ENCODE measurements around the gene DENND4A.

Gene DENND4A

DNA sequence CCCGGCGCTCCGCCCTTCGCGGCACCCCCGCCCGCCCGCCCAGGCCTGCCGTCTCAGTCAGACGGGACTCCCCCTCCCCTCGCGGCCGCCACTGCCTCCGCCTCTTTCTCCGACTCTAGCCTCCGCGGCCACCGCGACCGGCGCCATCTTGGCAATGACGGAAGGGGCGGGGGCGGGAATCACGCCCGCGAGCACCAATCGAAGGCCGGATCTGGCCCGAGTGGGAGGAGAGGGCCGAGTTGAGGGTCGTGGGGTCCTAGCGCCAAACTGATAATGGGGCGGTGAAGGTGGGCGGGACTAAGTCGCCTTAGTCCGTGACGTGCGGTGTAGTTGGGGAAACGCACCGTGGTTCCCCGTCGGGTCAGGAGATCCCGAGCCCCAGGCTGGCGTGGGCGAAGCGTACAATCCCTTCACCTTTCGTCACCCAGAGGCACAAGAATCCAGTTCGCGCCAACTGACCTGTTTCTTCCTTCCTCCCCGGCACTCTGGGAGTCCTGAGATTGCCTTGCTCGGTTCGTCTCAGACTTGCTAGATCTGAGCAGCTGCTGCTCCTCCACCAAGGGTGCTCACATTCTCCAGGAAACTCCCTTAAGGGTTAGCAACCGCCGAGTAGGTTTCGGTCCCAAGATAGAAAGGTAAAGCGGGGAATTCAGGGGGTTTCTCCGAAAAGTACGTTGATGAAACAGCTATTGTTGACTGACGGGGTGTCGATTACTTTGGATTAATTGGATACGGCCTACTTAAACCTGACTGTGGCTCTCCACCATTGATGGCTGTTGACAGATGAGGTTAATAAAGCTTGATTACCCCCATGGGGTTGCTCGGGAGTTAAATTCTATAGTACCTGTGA is at the start of gene DENND4A:
Gene DENND4A (minus strand): TSS at position 156 of the 850 bp plus-strand sequence. CDS start 35,843 bp downstream, outside the sequence.
- peak; percentile 97 for DNase-seq

DNA sequence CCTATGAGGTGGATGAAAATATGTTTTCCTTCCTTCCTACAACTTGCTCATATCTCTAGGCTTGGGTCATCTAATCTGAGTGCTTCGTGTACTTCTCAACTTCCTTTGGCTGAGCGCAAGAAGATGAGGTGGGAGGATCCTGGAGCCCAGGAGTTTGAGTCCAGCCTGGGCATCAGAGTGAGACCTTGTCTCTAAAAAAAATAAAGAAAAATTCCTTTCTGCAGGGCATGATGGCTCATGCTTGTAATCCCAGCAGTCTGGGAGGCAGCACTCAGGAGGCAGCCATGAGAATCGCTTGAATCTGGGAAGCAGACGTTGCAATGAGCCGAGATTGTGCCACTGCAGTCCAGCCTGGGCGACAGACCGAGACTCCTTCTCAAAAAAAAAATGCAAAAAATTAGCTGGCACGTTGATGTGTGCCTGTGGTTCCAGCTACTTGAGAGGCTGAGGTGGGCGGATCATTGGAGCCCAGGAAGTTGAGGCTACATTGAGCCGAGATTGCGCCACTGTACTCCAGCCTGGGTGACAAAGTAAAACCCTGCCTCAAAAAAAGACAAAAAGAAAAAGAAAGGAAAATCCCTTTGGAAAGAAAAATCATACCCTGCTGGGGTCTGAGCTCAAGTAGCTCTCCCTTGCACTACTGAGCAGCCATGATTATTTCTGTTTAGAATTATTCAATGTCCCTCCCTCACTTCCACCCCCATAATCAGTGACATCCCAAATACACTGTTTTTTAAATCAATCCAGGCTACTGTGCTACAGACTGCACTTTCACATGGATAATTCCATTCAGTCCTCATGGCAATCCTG is 49.2 kb upstream of the DENND4A start:
- DNase-seq: no peak

DNA sequence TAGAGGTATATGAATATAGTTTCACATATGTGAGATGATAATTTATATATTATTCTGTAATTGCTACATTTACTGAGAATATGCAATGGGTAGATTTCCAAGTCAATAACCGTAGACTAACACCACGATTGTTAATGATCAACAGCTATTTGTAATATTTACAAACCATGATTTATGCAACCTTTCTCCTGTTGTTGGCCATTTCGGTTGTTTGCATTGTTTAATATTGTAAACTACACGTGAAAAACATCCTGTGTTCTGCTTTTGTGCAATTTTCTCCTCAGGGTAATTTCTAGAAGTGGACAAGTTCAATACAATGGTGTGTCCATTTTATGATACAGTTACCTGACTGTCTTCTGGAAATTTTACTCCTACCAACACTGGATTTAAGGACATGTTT is 47.9 kb upstream of the DENND4A start:
- no peak for DNase-seq

DNA sequence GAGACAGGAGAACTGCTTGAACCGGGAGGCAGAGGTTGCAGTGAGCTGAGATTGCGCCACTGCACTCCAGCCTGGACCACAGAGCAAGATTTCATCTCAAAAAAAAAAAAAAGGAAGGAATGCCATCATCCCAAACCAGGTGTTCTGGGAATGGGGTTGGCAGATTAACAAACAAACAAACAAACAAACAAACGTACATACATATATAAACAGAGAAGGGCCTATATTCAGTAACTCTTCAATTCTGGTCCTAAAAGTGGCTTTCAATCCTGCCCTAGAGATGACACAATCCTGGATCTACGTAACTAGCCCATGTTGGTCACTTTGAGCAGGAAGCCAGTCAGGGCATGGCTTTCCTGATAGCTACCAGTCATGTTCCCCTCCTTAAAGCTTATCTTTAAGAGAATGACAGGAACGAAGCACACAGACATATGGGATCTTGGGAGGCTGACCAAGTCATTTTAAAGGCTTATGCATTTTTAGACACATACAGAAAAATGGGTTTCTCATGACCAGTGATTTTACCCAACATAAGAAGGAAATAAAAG is 47.3 kb upstream of the DENND4A start:
- DNase-seq: no peak

DNA sequence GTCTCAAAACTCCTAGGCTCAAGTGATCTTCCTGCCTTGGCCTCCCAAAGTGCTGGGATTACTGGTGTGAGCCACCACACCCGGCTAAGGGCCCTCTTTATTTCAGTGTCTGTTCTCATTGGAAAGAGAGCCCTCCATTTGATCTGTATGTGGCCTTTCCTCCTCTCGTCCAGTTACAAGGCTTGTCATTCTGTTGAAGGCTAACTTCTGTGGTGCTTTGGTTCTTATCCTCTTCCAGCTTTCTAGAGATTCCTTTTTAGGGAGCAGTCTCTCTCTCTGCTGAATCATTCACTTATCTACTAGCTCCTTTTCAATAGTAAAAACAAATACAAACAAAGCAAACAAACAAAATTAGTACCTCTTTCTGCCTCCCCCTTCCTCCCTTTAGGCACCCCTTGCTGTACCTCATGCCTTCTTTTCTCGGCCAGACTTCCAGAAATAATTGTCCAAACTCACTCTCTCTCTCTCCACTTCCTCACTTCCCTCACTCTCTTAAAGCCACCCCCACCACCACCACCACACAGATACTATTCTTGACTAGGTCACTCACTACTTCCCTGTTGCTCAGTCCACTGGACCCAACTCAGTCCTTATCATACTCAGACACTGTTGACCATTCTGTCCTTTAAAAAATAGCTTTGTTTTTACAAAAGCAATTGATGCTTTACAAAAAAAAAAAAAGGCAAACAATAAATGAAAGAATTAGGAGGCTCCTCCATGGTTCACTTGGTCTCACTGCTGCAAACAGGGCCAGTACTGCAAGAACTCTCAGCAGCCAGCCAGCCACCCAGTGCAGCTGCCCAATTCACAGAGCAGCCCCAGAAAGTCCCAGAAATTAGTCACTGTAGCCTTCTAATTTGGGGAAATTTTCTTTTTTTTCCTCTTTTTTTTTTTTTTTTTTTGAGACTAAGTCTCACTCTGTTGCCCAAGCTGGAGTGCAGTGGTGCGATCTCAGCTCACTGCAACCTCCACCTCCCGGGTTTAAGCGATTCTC is 45.5 kb upstream of the DENND4A start:
- DNase-seq: no peak

DNA sequence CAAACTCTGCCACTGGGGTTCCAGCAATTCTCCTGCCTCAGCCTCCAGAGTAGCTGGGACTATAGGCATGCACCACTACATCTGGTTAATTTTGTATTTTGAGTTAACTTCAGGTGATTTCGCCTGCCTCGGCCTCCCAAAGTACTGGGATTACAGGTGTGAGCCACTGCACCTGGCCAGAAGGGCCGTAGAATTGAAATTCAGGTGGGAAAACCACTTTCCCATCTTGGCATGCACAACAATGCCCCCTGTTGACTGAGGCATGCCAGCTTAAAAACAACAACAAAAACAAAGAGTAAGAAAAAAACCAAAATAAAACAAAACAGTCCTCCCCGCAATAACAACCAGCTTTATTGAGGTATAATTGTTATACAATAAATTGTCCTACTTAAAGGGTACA is 44.6 kb upstream of the DENND4A start:
- no peak for DNase-seq

DNA sequence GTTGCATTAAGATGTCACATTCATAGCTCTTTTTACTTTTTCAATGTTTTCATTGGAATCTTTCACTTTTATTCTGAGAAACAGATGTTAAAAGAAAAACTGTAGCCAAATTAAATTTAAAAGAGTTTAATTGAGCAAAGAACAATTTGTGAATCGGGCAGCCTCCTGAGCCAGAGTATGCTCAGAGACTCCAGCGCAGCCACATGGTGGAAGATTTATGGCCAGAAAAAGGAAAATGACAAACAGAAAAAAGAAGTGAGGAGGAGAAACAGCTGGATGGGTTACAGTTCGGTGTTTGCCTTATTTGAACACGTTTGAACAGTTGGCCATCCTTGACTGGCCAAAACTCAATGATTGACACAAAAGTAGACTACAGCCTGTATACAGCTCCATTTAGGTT is 43.4 kb upstream of the DENND4A start:
- DNase-seq: no peak

DNA sequence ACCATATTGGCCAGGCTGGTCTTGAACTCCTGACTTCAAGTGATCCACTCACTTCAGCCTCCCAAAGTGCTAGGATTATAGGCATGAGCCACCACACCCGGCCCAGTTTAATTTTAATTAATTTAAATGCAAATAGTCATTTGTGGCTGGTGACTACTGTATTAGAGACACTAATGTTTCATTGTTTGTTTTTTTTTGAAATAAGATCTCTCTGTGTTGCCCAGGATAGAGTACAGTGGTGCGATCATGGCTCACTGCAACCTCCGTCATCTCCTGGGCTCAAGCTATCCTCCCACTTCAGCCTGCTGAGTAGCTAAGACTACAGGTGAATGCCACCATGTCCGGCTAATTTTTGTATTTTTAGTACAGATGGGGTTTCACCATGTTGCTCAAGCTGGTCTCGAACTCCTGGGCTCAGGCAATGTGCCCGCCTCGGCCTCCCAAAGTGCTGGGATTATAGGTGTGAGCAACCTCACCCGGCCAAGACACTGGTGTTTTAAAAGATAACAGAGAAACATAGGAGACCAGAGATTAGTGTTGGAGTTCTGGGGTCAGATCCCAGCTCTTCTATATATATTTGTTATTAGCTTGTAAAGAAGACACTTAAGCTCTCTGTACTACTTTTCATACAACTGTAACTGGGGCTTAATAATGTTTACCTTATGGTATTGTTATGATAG is 42.6 kb upstream of the DENND4A start:
- no peak for DNase-seq

DNA sequence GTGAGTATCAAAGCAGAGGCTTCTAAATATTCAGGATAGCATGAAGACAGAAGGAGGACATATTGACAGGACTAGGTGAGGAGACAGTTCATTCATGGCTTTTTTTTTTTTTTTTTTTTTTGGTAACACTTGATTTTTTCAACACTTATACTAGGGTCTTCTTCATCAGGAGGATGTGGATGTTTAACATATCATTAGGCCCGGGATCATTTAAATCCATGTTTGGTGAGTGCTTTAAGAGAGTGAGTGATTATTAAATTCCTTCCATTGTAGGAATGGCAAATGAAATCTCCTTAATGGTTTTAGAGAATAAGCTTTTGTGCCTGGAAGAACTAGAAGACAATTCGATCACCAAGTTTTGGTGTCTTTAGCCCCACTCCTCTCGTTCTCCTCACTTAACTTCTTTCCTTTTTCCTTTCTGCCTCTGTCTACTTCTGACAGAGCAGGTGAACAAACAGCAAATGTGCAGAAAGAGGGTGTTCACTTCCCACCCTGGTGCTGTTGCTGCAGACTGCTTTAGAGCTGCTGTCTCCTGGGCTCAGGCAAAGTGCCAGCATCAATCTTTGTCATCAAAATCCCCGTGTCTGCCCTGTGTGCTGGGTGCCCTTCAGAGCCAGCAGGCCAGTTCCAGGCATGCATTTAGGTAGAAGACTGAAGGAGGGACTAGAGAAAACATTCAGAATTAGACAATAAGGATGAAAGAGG is 41.6 kb upstream of the DENND4A start:
- DNase-seq: no peak

DNA sequence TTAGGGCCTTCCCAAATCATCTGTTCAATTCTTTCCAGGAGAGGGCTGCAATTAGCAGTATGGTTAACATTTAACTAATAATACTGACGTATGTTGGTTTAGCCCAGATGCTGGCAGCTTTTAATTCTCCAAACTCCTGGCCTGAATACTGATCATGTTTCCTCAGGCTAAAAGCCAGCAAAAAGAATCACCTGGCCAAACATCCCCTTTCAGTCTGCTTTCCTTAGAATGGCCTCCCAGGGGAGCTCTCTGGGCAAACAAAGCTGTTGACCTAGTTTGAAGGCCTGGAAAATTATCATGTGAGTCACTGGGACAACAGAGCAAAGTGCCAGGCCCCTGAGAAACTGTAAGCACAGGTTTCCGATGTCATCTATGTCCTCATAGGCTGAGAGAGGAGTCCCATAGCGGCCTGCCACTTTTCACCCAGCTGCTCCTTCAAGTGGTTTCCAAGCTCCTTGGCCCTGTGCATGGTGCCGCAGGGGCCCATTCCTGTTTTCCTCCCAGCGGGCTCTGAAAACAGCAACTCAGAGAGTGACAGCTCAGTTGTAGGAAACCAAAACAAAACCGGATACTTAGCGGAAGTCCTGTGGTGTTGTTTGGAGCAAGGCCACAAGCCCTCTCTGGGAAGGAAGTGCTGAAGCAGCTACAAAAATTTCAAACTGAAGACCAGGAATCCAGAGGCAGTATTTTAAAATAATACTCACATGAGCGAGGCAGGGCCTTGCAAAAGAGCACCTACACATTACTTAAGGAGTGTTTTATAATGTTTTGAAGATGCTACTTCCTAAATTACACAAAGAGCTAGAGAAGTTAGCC is 40.7 kb upstream of the DENND4A start:
- peak; percentile 81 for DNase-seq

DNA sequence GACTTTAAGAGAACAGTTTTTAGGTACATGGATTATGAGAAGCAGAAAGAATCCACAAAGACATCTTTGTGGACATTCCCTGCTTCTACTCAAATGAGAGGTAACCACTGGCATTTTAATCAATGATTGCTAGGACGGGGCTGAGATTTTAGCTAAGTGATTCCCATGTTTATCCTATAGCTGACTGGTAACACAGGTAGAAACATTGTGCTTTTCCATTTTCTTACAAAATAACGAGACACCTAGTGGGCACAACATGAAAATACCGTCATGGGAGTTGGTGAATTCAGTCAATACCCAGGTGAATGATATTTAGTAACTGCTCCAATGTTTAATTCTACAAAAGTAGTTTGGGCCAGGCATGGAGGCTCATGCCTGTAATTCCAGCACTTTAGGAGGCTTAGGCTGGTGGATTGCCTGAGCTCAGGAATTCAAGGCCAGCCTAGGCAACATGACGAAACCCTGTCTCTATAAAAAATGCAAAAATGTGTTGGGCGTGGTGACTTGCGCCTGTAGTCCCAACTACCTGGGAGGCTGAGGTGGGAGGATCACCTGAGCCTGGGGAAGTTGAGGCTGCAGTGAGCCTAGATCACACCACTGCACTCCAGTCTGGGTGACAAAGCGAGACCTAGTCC is 37.2 kb upstream of the DENND4A start:
- DNase-seq: peak; percentile 32

DNA sequence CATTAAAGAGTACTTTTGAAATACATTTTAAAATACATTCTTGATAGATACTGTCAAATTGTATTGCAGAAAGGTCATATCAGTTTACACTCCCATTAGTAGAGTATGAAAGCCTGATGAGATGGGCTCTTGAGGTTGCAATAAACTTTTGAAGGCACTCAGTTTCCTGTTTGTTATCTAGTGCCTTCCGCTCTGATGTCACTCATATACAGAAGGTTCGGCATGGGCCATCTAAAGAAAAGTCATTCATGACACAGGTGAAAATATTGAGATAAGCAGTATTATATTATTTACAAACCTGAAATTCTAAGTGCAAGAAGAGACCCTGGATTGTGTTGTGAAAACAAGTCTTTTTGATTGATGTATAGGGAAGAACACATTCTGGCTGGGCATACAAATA is 36.5 kb upstream of the DENND4A start:
- no peak for DNase-seq

DNA sequence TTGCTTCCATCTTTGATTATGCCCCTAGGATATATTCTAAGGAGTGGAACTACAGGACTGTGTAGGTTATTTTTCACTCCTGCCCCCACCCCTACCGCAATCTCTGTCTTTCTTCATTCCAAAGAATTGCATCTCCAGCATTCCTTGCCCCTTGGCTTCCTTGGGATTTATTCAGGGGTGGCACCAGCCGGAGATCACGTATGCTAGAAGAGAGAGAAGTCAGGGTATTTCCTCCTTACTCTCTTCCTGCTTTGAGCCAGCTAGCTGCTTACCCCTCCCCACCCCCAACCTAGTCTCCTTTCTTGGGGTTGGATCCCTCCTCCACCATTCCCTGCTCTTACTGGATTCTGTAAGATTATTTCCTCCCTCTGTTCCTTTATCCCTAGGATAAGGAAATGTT is 35.0 kb upstream of the DENND4A start:
- DNase-seq: no peak

DNA sequence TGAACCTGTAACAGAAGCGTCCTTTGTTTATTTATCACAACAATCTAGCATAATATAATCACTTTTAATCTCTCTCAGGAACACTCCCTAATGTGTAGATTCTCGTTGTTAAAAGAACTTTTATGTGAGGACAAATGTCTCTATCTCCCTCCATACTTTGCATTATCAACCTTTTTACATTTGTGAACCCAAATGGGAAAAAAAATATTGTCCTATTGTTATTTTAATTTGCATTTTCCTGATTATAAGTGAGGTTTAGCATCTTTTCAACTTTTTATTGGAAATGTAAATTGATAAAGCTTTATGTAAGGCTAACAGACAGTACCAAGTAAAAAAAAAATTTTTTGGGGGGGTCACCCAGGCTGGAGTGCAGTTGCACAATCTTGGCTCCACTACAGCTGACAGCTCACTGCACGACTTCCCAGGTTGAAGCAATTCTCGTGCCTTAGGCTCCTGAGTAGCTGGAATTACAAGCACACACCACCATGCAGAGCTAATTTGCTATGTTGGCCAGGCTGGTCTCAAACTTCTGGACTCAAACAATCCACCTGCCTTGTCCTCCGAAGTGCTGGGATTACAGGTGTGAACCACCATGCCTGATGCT is 33.0 kb upstream of the DENND4A start:
- peak; percentile 66 for DNase-seq

DNA sequence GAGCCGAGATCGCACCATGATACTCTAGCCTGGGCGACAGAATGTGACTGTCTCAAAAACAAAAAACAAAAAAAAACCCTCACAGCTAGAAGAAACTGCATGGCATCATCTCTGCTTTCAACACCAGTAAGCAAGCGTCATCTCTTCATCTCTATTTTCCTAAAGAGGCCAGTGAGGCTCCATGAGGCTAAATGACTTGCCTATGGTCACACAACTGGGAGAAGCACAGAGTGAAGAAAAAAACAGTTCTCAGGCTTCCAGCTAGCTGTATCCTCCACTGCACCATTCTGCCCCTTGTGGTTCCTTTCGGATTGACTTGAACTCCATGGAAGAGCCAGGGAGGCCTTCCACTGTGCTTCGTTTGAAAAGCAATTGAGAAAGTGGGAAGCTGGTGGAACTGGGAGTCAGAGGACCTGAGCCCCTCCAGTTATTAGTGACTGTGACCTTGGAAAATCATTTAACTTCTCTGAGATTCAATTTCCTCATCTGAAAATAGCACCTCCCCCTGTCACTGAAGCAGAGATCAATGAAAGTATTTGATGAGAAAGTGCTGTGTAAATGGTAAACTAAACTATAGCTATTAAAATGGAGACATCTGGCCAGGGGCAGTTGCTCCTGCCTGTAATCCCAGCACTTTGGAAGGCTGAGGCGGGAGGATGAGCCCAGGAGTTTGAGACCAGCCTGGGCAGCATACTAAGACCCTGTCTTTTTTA is 32.1 kb upstream of the DENND4A start:
- DNase-seq: peak; percentile 72

DNA sequence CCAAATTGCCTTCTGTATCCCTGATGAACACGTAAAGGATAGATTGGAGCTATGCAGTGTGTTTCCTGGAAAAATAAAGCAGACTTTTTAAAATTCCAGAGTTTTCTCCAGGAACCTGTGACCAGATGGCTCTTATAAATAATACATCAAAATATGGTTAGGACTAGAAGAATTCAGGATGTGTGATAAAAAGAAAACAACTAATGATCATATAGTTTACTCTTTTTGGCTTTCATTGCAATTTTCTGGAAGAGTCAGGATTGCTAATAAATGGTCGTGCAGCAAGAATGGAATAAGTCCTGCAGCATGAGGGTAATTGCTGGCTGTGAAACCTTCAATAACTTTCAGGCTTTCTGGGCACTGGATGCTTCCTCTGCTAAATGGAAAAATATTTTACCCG is 30.2 kb upstream of the DENND4A start:
- no peak for DNase-seq

DNA sequence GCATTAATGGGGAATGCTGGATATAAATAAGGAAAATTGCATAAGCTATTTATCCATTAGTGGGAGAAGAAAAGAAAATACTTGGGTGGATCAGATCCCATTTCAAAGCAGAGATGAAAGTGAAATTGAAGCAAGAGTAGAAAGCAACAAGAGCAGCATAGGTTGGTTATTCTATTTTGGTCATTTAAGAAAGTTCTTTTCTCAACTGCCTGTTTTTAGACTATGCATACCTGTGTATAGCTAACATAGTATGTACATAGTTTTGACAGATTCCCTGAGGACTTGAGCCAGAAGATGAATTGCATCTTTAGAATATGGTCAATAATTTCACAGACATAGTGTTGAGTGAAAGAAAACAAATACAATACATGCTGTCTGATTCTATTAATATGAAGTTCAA is 29.0 kb upstream of the DENND4A start:
- DNase-seq: no peak

DNA sequence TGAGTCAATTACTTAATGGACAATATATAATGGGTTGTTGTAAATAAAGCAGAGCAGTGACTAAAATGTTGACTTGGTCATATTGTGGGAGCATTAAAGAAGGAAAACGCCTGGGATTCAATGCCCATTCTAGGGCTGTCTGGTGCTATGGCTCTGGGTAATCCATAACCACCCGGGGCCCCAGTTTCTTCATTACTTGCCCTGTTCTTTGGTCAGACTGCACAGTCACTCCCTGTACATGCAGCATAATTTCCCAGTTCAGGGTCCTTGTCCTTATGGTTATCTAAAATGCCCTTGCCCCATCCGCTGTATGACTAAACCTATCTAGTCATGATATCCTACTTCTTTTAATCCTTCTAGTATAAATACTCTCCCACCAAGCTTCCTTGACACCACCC is 27.5 kb upstream of the DENND4A start:
- peak; percentile 57 for DNase-seq
